Natural killer cell treated with Interleukin-12 subunit alpha and Interleukin-12 subunit beta and Interleukin-15 and Interleukin-18, amount 100 ng/mL, for 72 hours (primary cell): Measurements from ENCODE around the gene TOPAZ1. TPM values are rescaled to one million over a fixed set of nuclear protein-coding genes. Genes with fewer than 3 reads are reported as not detected.

ENCODE experiments used
- ATAC-seq, 2 donors: fragments of 150-1000 bp; cut with Tn5 transposase in 1 of 2; sonication (Bioruptor Pico), chemical (Tn5 transposase) in 1 of 2; 2 replicates each; pipeline ENCODE4 v1.10.0; 2021
- DNase-seq: peaks from one replicate; pipeline ENCODE4 v3.0.0; 2022; ENCODE audit warnings: low spot score
- H3K27ac Mint-ChIP-seq, 2 donors: 1 replicate in 1 of 2; 2 replicates in 1 of 2; pipeline ENCODE4 v1.8.0; 2022; ENCODE audit warnings: mixed read lengths in 2 of 2, mild to moderate bottlenecking in 1 of 2, moderate library complexity in 1 of 2
- H3K27me3 Mint-ChIP-seq, 2 donors: 1 replicate in 1 of 2; 2 replicates in 1 of 2; pipeline ENCODE4 v1.8.0; 2022; ENCODE audit warnings: mixed read lengths in 2 of 2
- H3K36me3 Mint-ChIP-seq: one replicate; pipeline ENCODE4 v1.8.0; 2022; ENCODE audit warnings: mixed read lengths
- H3K4me1 Mint-ChIP-seq, 2 donors: 1 replicate in 1 of 2; 2 replicates in 1 of 2; pipeline ENCODE4 v1.8.0; 2022; ENCODE audit warnings: low read depth in 2 of 2, mixed read lengths in 2 of 2, mild to moderate bottlenecking in 1 of 2
- H3K4me3 Mint-ChIP-seq: one replicate; pipeline ENCODE4 v1.8.0; 2022; ENCODE audit warnings: mixed read lengths
- H3K9me3 Mint-ChIP-seq: 2 replicates; pipeline ENCODE4 v1.8.0; 2022; ENCODE audit warnings: mixed read lengths
- total RNA-seq, 2 donors: library from RNA; stranded (reverse); gene quantifications; one replicate each; pipeline ENCODE4 v1.2.3, GENCODE V29; 2022

Gene TOPAZ1
- total RNA-seq, result not detected

DNA sequence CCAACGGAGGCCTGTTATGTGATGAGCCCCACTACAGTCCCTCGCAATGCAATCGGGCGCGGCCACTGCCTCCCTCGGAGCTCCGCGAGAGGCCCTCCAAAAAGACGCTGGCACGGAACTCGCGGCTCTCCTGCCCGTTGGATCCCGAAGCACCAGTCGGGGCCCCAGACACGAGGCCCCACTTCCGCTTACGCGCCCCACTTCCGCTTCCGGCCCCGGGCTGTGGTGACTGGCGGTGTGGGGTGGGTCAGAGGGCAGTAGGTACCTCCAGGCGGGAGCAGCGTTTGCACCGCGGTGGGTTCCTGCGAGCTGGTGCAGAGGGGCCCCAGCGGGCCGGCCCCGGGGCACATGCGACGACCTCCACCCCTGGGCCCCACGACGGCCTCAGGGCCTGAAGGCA is at the start of gene TOPAZ1:
TSS of gene TOPAZ1 (plus strand) at position 181 of the 400 bp plus-strand sequence. CDS start at position 349, 168 bp downstream.
- H3K4me3 Mint-ChIP-seq, result no peak within 1 kb of the TSS
- H3K4me1 Mint-ChIP-seq, result no peaks in the 10 kb centered on the region
- H3K27ac Mint-ChIP-seq, result no peak within 1 kb of the TSS
- H3K9me3 Mint-ChIP-seq, result no peaks in the 10 kb centered on the region
- DNase-seq, result no peak
- no peaks in the 10 kb centered on the region for H3K36me3 Mint-ChIP-seq
- no peak for ATAC-seq
- peaks cover 16 to 44% of the 10 kb centered on the region in 2 donors for H3K27me3 Mint-ChIP-seq

DNA sequence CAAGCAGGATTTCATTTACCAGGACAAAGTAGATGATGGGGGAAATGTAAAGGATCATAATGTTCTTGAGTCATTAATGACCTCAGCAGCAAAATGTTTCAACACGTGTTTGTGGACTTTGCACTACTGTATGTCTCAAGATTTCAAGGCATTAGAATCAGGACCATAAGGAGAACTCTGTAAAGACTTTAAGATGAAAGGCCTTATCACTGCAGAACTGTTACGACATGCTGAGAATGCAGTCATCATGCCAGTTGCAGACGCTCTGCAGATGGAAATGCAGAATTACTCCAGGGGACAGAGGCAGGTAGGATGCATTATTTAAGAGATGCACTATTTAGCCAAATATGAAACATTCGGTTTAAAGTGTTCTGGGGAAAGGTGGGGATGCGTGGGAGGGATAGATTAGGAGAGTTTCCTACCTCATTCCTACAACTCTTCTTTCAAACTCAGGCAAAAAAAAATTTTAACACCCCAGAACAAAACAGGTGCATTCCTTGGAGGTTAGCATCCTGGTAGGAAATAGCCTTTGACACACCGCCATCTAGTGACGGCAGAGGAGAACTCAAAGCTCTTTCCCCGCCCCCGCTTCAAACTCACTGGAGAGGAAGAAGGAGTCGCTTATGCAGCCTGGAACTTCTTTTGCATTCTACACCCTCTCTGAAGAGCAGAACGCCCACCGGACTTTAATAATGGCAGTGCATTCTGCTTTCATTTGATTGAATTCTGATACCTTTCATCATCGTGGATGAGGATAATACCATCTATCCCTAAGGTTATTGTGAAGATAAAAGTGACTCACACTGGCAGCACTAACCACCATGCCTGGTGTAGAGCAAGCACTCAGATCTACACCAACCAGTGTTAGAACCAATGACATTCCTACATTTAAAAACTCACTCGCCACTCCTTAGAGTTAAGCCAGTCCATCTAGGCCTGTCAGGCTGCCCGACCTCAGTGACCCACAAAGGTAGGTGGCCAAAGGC is 43.1 kb upstream of the TOPAZ1 start:
- Mint-ChIP-seq H3K9me3 (no peaks in the 10 kb centered on the region), H3K27me3 (peaks cover 10 to 31% of the 10 kb centered on the region in 2 donors), H3K27ac (no peak overlapping the region), H3K4me3 (no peak overlapping the region), H3K4me1 (no peaks in the 10 kb centered on the region), H3K36me3 (no peaks in the 10 kb centered on the region)
- ATAC-seq (peak in 1 of 2 donors; percentile 73), DNase-seq (peak; percentile 72)

DNA sequence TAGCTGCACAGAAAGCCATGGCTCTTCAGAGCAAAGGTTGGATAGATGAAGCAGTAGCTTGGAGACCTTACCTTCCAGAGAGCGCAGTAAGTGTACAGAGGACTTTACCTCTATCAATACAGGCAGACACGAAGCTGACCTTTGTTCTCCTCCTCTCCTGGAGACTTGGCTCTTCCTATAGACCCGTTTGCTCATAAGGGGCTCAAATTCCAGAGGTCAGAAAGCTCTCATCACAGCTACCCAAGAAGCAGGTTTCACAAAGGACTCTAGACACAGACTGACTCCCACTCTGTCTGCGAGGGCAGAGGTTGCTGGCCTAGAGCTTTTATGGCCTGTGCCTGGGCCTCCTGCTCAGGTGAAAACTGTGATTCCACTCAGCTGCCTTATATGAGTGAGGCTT is 35.4 kb upstream of the TOPAZ1 start:
- DNase-seq (no peak), ATAC-seq (no peak)
- no peak overlapping the region for H3K27ac Mint-ChIP-seq
- no peak overlapping the region for H3K4me3 Mint-ChIP-seq
- H3K27me3 Mint-ChIP-seq, result peaks cover 26 to 41% of the 10 kb centered on the region in 2 donors
- no peaks in the 10 kb centered on the region for H3K9me3 Mint-ChIP-seq
- no peaks in the 10 kb centered on the region for H3K36me3 Mint-ChIP-seq
- peaks cover 0 to 4% of the 10 kb centered on the region in 2 donors for H3K4me1 Mint-ChIP-seq

DNA sequence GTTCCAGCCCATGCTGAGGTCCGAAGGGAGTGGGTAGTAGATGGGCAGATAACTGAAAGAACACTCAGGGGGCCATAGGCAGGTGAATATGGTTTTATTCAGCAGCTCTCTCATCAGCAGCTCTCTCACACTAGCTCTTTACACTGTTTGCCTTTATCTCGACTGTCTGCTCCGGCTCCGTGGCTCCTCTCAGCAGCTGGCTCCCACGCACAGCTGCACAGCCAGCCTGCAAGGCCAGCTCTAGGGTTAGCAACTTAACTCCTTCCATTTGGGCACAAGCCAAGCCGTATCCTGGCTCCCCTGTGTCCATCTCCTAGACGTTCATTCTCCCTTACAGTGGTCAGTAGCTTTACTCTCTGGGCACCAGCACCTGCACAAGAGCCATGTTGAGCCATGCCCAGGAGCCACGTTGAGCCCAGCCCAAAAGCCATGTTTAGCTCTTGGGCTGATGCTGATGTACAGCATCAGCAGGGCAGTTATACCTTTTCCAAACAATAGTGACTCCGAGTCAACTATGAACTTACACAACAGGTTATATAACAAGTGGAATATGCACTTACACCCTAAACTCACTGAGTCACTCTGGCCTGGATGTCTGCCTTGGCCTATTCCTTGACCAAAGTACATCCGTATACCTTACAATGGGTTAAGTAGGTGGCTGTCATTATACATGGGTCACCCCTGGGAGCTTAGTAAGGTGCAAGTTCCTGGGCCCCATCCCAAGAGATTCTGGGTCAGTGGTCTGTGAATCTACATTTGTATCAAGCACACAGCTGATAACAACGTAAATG is 34.6 kb upstream of the TOPAZ1 start:
- Mint-ChIP-seq H3K4me3 (no peak overlapping the region), H3K36me3 (no peaks in the 10 kb centered on the region), H3K27ac (no peak overlapping the region), H3K4me1 (peaks cover 0 to 4% of the 10 kb centered on the region in 2 donors), H3K9me3 (no peaks in the 10 kb centered on the region), H3K27me3 (peaks cover 27 to 39% of the 10 kb centered on the region in 2 donors)
- DNase-seq, result no peak
- no peak for ATAC-seq

DNA sequence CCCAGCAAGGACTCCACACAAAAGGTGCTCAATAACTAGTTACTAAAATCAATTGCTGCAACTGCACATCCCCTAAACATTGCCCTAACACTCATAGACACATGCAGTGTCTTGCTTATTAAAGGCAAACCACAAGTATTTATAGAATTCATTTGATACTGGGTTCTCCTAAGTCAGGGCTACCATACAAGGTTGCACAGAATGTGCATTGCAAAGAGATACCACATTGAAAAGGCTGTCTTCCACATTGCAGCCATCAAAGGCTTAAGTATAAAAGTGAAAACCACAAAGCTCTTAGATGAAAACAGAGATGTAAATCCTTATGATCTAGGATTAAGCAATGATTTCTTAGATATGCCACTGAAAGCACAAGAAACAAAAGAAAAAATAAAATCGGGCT is 33.6 kb upstream of the TOPAZ1 start:
- no peaks in the 10 kb centered on the region for H3K9me3 Mint-ChIP-seq
- DNase-seq (no peak), ATAC-seq (no peak)
- H3K27ac Mint-ChIP-seq, result no peak overlapping the region
- peaks cover 34 to 47% of the 10 kb centered on the region in 2 donors for H3K27me3 Mint-ChIP-seq
- peaks cover 0 to 4% of the 10 kb centered on the region in 2 donors for H3K4me1 Mint-ChIP-seq
- H3K4me3 Mint-ChIP-seq, result no peak overlapping the region
- no peaks in the 10 kb centered on the region for H3K36me3 Mint-ChIP-seq

DNA sequence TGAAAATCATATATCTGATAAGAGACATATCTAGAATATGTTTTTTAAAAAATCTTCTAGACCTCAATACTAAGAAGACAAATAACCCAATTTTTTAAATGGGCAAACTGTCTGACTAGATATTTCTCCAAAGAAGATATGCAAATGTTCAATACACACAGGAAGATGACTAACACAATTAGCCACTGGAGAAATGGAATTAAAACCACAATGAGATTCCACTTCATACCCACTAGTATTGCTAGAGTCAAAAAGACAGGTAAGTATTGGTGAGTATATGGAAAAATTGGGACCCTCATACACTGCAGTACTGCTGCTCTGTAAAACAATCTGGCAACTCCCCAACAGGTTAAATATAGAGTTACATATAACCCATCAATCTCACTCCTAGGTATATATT is 33.1 kb upstream of the TOPAZ1 start:
- Mint-ChIP-seq H3K36me3 (no peaks in the 10 kb centered on the region), H3K4me1 (peaks cover 0 to 4% of the 10 kb centered on the region in 2 donors), H3K27ac (no peak overlapping the region), H3K4me3 (no peak overlapping the region), H3K9me3 (no peaks in the 10 kb centered on the region), H3K27me3 (peaks cover 37 to 50% of the 10 kb centered on the region in 2 donors)
- DNase-seq (no peak), ATAC-seq (no peak)

DNA sequence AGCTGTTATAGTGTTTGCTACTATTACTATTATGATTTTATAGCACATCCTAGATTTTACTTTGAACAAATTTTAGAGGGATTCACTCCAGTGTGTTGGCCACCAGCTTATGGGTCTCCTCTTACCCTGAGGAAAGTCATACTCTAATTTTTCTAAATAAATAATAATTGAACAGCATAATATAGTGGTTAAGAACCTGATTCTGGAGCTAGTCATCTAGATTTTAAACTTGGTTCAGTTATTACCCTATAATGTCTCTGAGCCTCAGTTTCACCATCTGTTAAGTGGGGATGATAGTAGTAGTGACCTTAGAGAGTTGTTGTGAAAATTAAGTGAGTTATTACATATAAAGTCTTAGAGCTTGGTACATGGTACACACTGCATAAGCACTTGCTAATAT is 30.7 kb upstream of the TOPAZ1 start:
- ATAC-seq (no peak), DNase-seq (no peak)
- Mint-ChIP-seq H3K4me1 (peaks cover 0 to 4% of the 10 kb centered on the region in 2 donors), H3K36me3 (peaks cover 5% of the 10 kb centered on the region), H3K4me3 (no peak overlapping the region), H3K27me3 (peaks cover 44 to 61% of the 10 kb centered on the region in 2 donors), H3K27ac (no peak overlapping the region), H3K9me3 (no peaks in the 10 kb centered on the region)

DNA sequence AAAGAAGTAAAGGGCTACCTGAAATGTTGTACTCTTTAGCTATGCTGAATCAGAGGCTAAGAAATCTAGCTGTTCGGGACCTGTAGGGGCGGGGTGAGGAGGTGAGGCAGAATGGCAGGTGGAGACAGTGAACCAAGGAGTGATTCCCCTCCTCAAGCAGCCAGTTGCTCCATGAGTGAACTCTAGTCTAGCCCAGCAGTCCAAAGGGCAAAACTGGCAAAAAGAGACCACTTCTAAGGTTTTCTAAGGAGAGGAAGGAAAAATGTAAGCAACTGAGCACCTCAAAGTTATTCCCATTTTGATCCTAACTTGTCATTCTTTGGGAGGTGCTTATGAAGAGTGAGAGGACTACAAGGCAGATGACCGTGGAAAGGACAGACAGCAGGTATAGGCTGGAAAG is 19.3 kb upstream of the TOPAZ1 start:
- Mint-ChIP-seq H3K4me3 (no peak overlapping the region), H3K27ac (no peak overlapping the region), H3K36me3 (no peaks in the 10 kb centered on the region), H3K27me3 (peaks cover 14 to 40% of the 10 kb centered on the region in 2 donors), H3K4me1 (no peaks in the 10 kb centered on the region), H3K9me3 (no peaks in the 10 kb centered on the region)
- no peak for DNase-seq
- no peak for ATAC-seq

DNA sequence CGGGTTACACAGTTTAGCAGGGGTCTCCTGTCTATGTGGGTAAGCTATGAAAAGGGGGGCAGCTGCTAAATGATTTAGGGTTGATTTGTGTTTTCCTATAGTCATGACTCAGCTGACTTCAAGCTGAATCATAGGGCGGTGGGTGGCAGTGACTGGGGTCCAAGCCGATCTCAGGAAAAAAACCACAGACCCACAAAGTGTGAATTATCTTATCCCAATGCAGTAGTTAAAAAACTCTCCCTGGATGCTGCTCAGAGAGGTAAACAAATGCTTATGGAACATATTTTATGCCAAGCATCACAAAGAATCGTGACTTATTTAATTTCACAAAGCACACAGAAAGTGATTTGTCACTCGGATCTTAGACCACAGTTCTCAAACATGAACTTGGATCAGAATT is 18.4 kb upstream of the TOPAZ1 start:
- ATAC-seq, result no peak
- H3K36me3 Mint-ChIP-seq, result no peaks in the 10 kb centered on the region
- H3K9me3 Mint-ChIP-seq, result no peaks in the 10 kb centered on the region
- H3K27me3 Mint-ChIP-seq, result peaks cover 14 to 40% of the 10 kb centered on the region in 2 donors
- H3K4me3 Mint-ChIP-seq, result no peak overlapping the region
- no peak for DNase-seq
- H3K27ac Mint-ChIP-seq, result no peak overlapping the region
- no peaks in the 10 kb centered on the region for H3K4me1 Mint-ChIP-seq

DNA sequence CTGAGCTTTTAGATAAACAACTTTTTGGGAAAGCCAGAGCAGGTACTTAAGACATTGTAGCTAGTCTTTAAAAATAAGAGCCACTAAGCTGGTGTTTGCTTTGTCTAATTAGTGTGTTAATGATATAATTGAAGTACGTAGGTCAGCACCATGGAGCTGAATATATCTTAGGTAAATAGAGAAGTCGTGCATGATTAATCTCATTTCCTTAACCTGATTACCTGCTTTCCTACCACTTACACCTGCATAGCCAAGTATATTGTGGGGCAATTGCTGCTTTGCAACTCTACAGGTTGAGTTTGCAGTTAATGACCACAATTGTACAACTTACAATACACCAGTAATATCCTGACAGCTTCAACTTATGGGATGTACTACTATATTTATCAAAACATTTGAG is 17.6 kb upstream of the TOPAZ1 start:
- DNase-seq (no peak), ATAC-seq (no peak)
- H3K36me3 Mint-ChIP-seq, result no peaks in the 10 kb centered on the region
- peaks cover 13 to 40% of the 10 kb centered on the region in 2 donors for H3K27me3 Mint-ChIP-seq
- H3K9me3 Mint-ChIP-seq, result no peaks in the 10 kb centered on the region
- H3K4me3 Mint-ChIP-seq, result no peak overlapping the region
- no peak overlapping the region for H3K27ac Mint-ChIP-seq
- no peaks in the 10 kb centered on the region for H3K4me1 Mint-ChIP-seq

DNA sequence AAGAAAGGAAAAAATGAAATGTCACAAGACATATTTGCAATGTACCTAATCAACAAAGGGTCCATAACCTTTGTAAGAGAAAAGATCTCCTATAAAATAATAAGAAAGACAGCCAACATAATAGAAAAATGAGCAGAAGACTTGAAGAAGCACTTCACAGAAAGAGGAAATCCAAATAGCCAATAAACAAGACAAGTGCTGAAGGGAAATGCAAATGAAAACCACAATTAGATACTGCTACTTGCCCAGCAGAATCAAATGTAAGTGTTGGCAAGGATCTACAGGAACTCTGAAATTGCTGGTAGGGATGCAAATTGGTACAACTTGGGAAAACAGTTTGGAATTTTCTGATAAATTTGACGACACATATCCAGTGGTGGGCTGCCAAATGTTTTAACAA is 15.1 kb upstream of the TOPAZ1 start:
- Mint-ChIP-seq H3K27ac (no peak overlapping the region), H3K9me3 (no peaks in the 10 kb centered on the region), H3K27me3 (peaks cover 8 to 40% of the 10 kb centered on the region in 2 donors), H3K4me1 (no peaks in the 10 kb centered on the region), H3K36me3 (no peaks in the 10 kb centered on the region), H3K4me3 (no peak overlapping the region)
- ATAC-seq (no peak), DNase-seq (no peak)

DNA sequence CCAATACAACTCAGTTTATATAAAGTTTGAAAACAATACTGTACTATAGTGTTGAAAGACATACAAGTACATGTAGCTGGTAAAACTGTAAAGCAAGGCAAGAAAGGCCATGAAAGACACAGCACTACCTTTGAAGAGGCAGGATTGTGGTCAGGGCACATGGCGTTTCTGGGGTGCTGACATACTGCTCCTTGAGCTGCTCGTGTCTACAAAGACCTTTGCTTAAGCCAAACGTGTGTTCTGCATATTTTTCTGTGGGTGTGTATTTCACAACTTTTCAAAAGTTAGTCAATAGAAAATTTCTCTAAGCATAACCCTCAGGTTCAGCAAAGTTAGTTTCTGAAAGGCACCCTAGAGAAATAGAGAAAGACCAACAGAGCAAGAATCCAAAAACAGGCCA is 14.1 kb upstream of the TOPAZ1 start:
- H3K27ac Mint-ChIP-seq, result no peak overlapping the region
- no peaks in the 10 kb centered on the region for H3K36me3 Mint-ChIP-seq
- peaks cover 0 to 3% of the 10 kb centered on the region in 2 donors for H3K4me1 Mint-ChIP-seq
- H3K27me3 Mint-ChIP-seq, result peaks cover 5 to 35% of the 10 kb centered on the region in 2 donors
- H3K9me3 Mint-ChIP-seq, result no peaks in the 10 kb centered on the region
- DNase-seq (no peak), ATAC-seq (no peak)
- H3K4me3 Mint-ChIP-seq, result no peak overlapping the region

DNA sequence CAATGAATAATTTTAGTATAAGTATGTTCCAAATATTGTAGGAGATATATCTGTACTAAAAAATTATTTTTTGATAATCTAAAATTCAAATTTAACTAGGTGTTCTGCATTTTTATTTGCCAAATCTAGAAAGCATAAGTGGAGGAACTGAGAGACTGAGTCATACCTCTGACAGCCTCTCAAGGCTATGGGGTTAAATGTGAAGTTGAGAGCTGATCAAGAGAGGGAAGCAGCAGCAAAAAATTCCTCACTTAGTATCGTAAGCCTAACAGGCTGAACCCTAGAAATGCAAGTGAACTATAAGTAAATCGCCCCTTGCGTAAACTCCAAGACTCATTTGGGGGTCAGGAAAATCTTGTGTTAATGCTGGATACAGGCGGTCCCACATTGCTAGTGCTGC is 12.8 kb upstream of the TOPAZ1 start:
- H3K36me3 Mint-ChIP-seq, result no peaks in the 10 kb centered on the region
- H3K4me1 Mint-ChIP-seq, result peaks cover 0 to 4% of the 10 kb centered on the region in 2 donors

DNA sequence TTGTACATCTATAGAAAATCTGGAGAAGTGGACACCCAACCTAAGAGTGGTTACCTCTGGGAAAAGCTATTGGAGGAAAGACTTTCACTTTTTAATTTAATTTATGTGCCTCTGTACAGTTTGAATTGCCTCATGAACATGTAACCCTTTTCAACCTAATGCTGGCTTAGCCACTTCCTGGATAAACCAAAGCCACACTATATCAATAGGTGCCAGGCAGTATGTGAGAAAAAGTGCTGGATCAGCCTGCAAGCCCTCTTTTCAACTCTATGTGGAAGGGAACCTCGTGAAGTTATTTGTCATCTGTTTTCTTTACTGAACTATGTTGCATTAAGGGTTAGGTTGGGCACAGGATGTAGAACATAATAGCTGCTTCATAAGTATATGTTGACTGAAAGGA is 9.3 kb upstream of the TOPAZ1 start:
- Mint-ChIP-seq H3K4me1 (peaks cover 7 to 10% of the 10 kb centered on the region in 2 donors), H3K4me3 (no peak overlapping the region), H3K36me3 (no peaks in the 10 kb centered on the region), H3K27me3 (peaks cover 8 to 9% of the 10 kb centered on the region in 2 donors), H3K9me3 (no peaks in the 10 kb centered on the region), H3K27ac (no peak overlapping the region)
- DNase-seq (no peak), ATAC-seq (peak in 1 of 2 donors; percentile 38)

More for the DNA sequence above, 12.8 kb upstream of the TOPAZ1 start:
- no peaks in the 10 kb centered on the region for H3K9me3 Mint-ChIP-seq
- H3K27ac Mint-ChIP-seq, result no peak overlapping the region
- ATAC-seq (no peak), DNase-seq (no peak)
- H3K4me3 Mint-ChIP-seq, result no peak overlapping the region
- H3K27me3 Mint-ChIP-seq, result peaks cover 5 to 22% of the 10 kb centered on the region in 2 donors
